ENCODE results near the gene B4GALT1.
"Not testable (repeated sequence)": the region's sequence is repeated elsewhere in the genome, so short reads cannot be mapped to it uniquely, and the experiment has no call there.

B4GALT1 gene

GRCh38 chr9:33103501-33104281 lies 63.4 kb downstream of the B4GALT1 start:
- DNase-seq (ENCODE audit: low read depth in 2 of 2) = no peak

- no peak for DNase-seq (ENCODE audit: low read depth in 2 of 2)
Measured at GRCh38 chr9:33102551-33103210, 64.5 kb downstream of the B4GALT1 start.

- DNase-seq (ENCODE audit: low read depth in 2 of 2) = no peak
Measured at GRCh38 chr9:33101104-33101951, 65.8 kb downstream of the B4GALT1 start.

GRCh38 chr9:33099754-33100153 lies 67.4 kb downstream of the B4GALT1 start:
- no peak for DNase-seq (ENCODE audit: low read depth in 2 of 2)

- DNase-seq (ENCODE audit: low read depth in 2 of 2) = no peak
Measured at GRCh38 chr9:33097192-33097591, 69.9 kb downstream of the B4GALT1 start.

- no peak for DNase-seq (ENCODE audit: low read depth in 2 of 2)
Measured at GRCh38 chr9:33092634-33093033, 74.5 kb downstream of the B4GALT1 start.

GRCh38 chr9:33085672-33086071 lies 81.5 kb downstream of the B4GALT1 start:
- not testable (repeated sequence) for DNase-seq (ENCODE audit: low read depth in 2 of 2)

GRCh38 chr9:33082538-33083326 lies 84.4 kb downstream of the B4GALT1 start:
- no peak for DNase-seq (ENCODE audit: low read depth in 2 of 2)

GRCh38 chr9:33082128-33082527 lies 85.0 kb downstream of the B4GALT1 start:
- no peak for DNase-seq (ENCODE audit: low read depth in 2 of 2)

GRCh38 chr9:33081128-33081851 lies 85.8 kb downstream of the B4GALT1 start:
- DNase-seq (ENCODE audit: low read depth in 2 of 2) = peak; percentile 24 to 44

GRCh38 chr9:33080534-33080933 lies 86.6 kb downstream of the B4GALT1 start:
- no peak for DNase-seq (ENCODE audit: low read depth in 2 of 2)

- peak; percentile 85 to 93 for DNase-seq (ENCODE audit: low read depth in 2 of 2)
Measured at GRCh38 chr9:33076046-33077004, 90.8 kb downstream of the B4GALT1 start, which contains the start of gene SMU1. Gene SMU1, minus strand, starts transcription at chr9:33076674. Its CDS starts 66 bp downstream, at chr9:33076608.

GRCh38 chr9:33068991-33069390 lies 98.1 kb downstream of the B4GALT1 start:
- no peak for DNase-seq (ENCODE audit: low read depth in 2 of 2)

- no peak for DNase-seq (ENCODE audit: low read depth in 2 of 2)
Measured at GRCh38 chr9:33065157-33066076, 101.7 kb downstream of the B4GALT1 start.

Data from activated CD8-positive, alpha-beta memory T cell treated with anti-CD3 and anti-CD28 coated beads for 4 hours (primary cell).